ENCODE data around the gene VAV1.
A peak's percentile ranks its signal among the peaks of the same experiment; 100 is the strongest.
"Not testable (repeated sequence)": the region's sequence is repeated elsewhere in the genome, so short reads cannot be mapped to it uniquely, and the experiment has no call there.

Gene VAV1

GRCh38 chr19:6794686-6795431, 22.4 kb downstream of the VAV1 start:
- Histone ChIP-seq H2BK120ac (ENCODE audit: low read depth, low read length) (no peak overlapping the region), H4K8ac (ENCODE audit: low read depth, low read length) (no peak overlapping the region), H3K4me3 (ENCODE audit: low read length) (no peak overlapping the region), H3K27me3 (ENCODE audit: insufficient read depth, low read length, poor library complexity) (no peaks in the 10 kb centered on the region), H3K4ac (ENCODE audit: low read depth, low read length) (no peak overlapping the region), H3K4me1 (ENCODE audit: control insufficient read depth, low read depth, low read length) (no peaks in the 10 kb centered on the region), H3K79me1 (ENCODE audit: low read length) (no peaks in the 10 kb centered on the region), H3K56ac (ENCODE audit: low read length) (no peak overlapping the region), H3K18ac (ENCODE audit: low read length) (no peak overlapping the region), H2BK5ac (ENCODE audit: low read length) (no peak overlapping the region), H3K9ac (ENCODE audit: low read length) (no peak overlapping the region), H3K36me3 (ENCODE audit: control insufficient read depth, insufficient read depth, low read length) (no peaks in the 10 kb centered on the region), H3K4me2 (ENCODE audit: low read length) (no peak overlapping the region), H3K23ac (ENCODE audit: low read length) (no peak overlapping the region), H2AK5ac (ENCODE audit: low read length) (no peak overlapping the region), H3K27ac (ENCODE audit: low read depth, low read length) (no peak overlapping the region), H2BK15ac (replicated peaks; ENCODE audit: low read depth) (no peak overlapping the region), H3K79me2 (ENCODE audit: control insufficient read depth, insufficient read depth, low read length) (no peaks in the 10 kb centered on the region), H4K5ac (ENCODE audit: low read length) (no peak overlapping the region)
- peak; percentile 39 for DNase-seq
- no CpG with 5 or more reads among the region's 13 CpGs for WGBS (ENCODE audit: extremely low coverage, insufficient coverage, low lambda C conversion rate)

- Histone ChIP-seq H3K79me2 (ENCODE audit: control insufficient read depth, insufficient read depth, low read length) (no peaks in the 10 kb centered on the region), H4K8ac (ENCODE audit: low read depth, low read length) (no peak overlapping the region), H3K23ac (ENCODE audit: low read length) (no peak overlapping the region), H3K79me1 (ENCODE audit: low read length) (no peaks in the 10 kb centered on the region), H2BK15ac (replicated peaks; ENCODE audit: low read depth) (no peak overlapping the region), H2BK120ac (ENCODE audit: low read depth, low read length) (no peak overlapping the region), H3K27ac (ENCODE audit: low read depth, low read length) (no peak overlapping the region), H3K4ac (ENCODE audit: low read depth, low read length) (no peak overlapping the region), H2AK5ac (ENCODE audit: low read length) (no peak overlapping the region), H3K4me2 (ENCODE audit: low read length) (no peak overlapping the region), H3K4me3 (ENCODE audit: low read length) (no peak overlapping the region), H2BK5ac (ENCODE audit: low read length) (no peak overlapping the region), H4K5ac (ENCODE audit: low read length) (no peak overlapping the region), H3K36me3 (ENCODE audit: control insufficient read depth, insufficient read depth, low read length) (no peaks in the 10 kb centered on the region), H3K4me1 (ENCODE audit: control insufficient read depth, low read depth, low read length) (peaks cover 2% of the 10 kb centered on the region), H3K56ac (ENCODE audit: low read length) (no peak overlapping the region), H3K27me3 (ENCODE audit: insufficient read depth, low read length, poor library complexity) (no peaks in the 10 kb centered on the region), H3K9ac (ENCODE audit: low read length) (no peak overlapping the region), H3K18ac (ENCODE audit: low read length) (no peak overlapping the region)
- no CpG with 5 or more reads among the region's 4 CpGs for WGBS (ENCODE audit: extremely low coverage, insufficient coverage, low lambda C conversion rate)
- no peak for DNase-seq
Observed at GRCh38 chr19:6796278-6796677, 23.8 kb downstream of the VAV1 start.

GRCh38 chr19:6797646-6798045, 25.1 kb downstream of the VAV1 start:
- H2AK5ac ChIP-seq (ENCODE audit: low read length): no peak overlapping the region
- DNase-seq: no peak
- H3K56ac ChIP-seq (ENCODE audit: low read length): no peak overlapping the region
- H3K18ac ChIP-seq (ENCODE audit: low read length): no peak overlapping the region
- H3K23ac ChIP-seq (ENCODE audit: low read length): no peak overlapping the region
- H4K8ac ChIP-seq (ENCODE audit: low read depth, low read length): no peak overlapping the region
- no peak overlapping the region for H3K4me3 ChIP-seq (ENCODE audit: low read length)
- no peak overlapping the region for H3K27ac ChIP-seq (ENCODE audit: low read depth, low read length)
- WGBS (ENCODE audit: extremely low coverage, insufficient coverage, low lambda C conversion rate): no CpG with 5 or more reads among the region's 9 CpGs
- H2BK120ac ChIP-seq (ENCODE audit: low read depth, low read length): no peak overlapping the region
- no peak overlapping the region for H4K5ac ChIP-seq (ENCODE audit: low read length)
- H3K36me3 ChIP-seq (ENCODE audit: control insufficient read depth, insufficient read depth, low read length): no peaks in the 10 kb centered on the region
- peaks cover 2% of the 10 kb centered on the region for H3K4me1 ChIP-seq (ENCODE audit: control insufficient read depth, low read depth, low read length)
- no peak overlapping the region for H3K4ac ChIP-seq (ENCODE audit: low read depth, low read length)
- H3K4me2 ChIP-seq (ENCODE audit: low read length): no peak overlapping the region
- no peaks in the 10 kb centered on the region for H3K27me3 ChIP-seq (ENCODE audit: insufficient read depth, low read length, poor library complexity)
- no peak overlapping the region for H2BK5ac ChIP-seq (ENCODE audit: low read length)
- H3K79me1 ChIP-seq (ENCODE audit: low read length): no peaks in the 10 kb centered on the region
- no peak overlapping the region for H3K9ac ChIP-seq (ENCODE audit: low read length)
- H2BK15ac ChIP-seq (replicated peaks; ENCODE audit: low read depth): no peak overlapping the region
- H3K79me2 ChIP-seq (ENCODE audit: control insufficient read depth, insufficient read depth, low read length): no peaks in the 10 kb centered on the region

GRCh38 chr19:6800160-6800790, 27.8 kb downstream of the VAV1 start:
- H3K18ac ChIP-seq (ENCODE audit: low read length); H3K4me2 ChIP-seq (ENCODE audit: low read length); H2BK5ac ChIP-seq (ENCODE audit: low read length); H3K27ac ChIP-seq (ENCODE audit: low read depth, low read length); H3K27me3 ChIP-seq (ENCODE audit: insufficient read depth, low read length, poor library complexity); H2BK120ac ChIP-seq (ENCODE audit: low read depth, low read length); H2AK5ac ChIP-seq (ENCODE audit: low read length); H3K79me1 ChIP-seq (ENCODE audit: low read length); H3K23ac ChIP-seq (ENCODE audit: low read length); H3K56ac ChIP-seq (ENCODE audit: low read length); H4K5ac ChIP-seq (ENCODE audit: low read length); H3K79me2 ChIP-seq (ENCODE audit: control insufficient read depth, insufficient read depth, low read length); H3K36me3 ChIP-seq (ENCODE audit: control insufficient read depth, insufficient read depth, low read length); DNase-seq; H4K8ac ChIP-seq (ENCODE audit: low read depth, low read length); H3K9ac ChIP-seq (ENCODE audit: low read length); H2BK15ac ChIP-seq (replicated peaks; ENCODE audit: low read depth); H3K4ac ChIP-seq (ENCODE audit: low read depth, low read length); H3K4me1 ChIP-seq (ENCODE audit: control insufficient read depth, low read depth, low read length); H3K4me3 ChIP-seq (ENCODE audit: low read length): not testable (repeated sequence)
- no CpG with 5 or more reads among the region's 14 CpGs for WGBS (ENCODE audit: extremely low coverage, insufficient coverage, low lambda C conversion rate)

- no peak overlapping the region for H3K27ac ChIP-seq (ENCODE audit: low read depth, low read length)
- no CpG with 5 or more reads among the region's 10 CpGs for WGBS (ENCODE audit: extremely low coverage, insufficient coverage, low lambda C conversion rate)
- H3K4ac ChIP-seq (ENCODE audit: low read depth, low read length): peak overlapping the region; percentile 48
- peak; percentile 42 for DNase-seq
- H3K4me1 ChIP-seq (ENCODE audit: control insufficient read depth, low read depth, low read length): peaks cover 2% of the 10 kb centered on the region
- no peak overlapping the region for H2BK15ac ChIP-seq (replicated peaks; ENCODE audit: low read depth)
- H3K79me2 ChIP-seq (ENCODE audit: control insufficient read depth, insufficient read depth, low read length): no peaks in the 10 kb centered on the region
- H3K4me3 ChIP-seq (ENCODE audit: low read length): no peak overlapping the region
- no peak overlapping the region for H4K8ac ChIP-seq (ENCODE audit: low read depth, low read length)
- peak overlapping the region; percentile 8 for H3K9ac ChIP-seq (ENCODE audit: low read length)
- no peak overlapping the region for H2AK5ac ChIP-seq (ENCODE audit: low read length)
- no peak overlapping the region for H3K4me2 ChIP-seq (ENCODE audit: low read length)
- no peak overlapping the region for H4K5ac ChIP-seq (ENCODE audit: low read length)
- no peaks in the 10 kb centered on the region for H3K36me3 ChIP-seq (ENCODE audit: control insufficient read depth, insufficient read depth, low read length)
- peak overlapping the region; percentile 51 for H3K56ac ChIP-seq (ENCODE audit: low read length)
- H2BK5ac ChIP-seq (ENCODE audit: low read length): peak overlapping the region; percentile 43
- H2BK120ac ChIP-seq (ENCODE audit: low read depth, low read length): no peak overlapping the region
- H3K27me3 ChIP-seq (ENCODE audit: insufficient read depth, low read length, poor library complexity): no peaks in the 10 kb centered on the region
- no peaks in the 10 kb centered on the region for H3K79me1 ChIP-seq (ENCODE audit: low read length)
- H3K18ac ChIP-seq (ENCODE audit: low read length): peak overlapping the region; percentile 19
- H3K23ac ChIP-seq (ENCODE audit: low read length): no peak overlapping the region
Observed at GRCh38 chr19:6800991-6801484, 28.5 kb downstream of the VAV1 start.
